ENCODE results near the gene MT1E. TPM values are rescaled to one million over a fixed set of nuclear protein-coding genes. Genes with fewer than 3 reads are reported as not detected.

MT1E gene
- total and polyA plus RNA-seq, 2 of the 13 experiments (the other 11 are each of a cell fraction or from before 2014, with no cell fraction given) = 110 to 1,072 TPM

GRCh38 chr16:56608043-56608875 lies 17.3 kb upstream of the MT1E start, which contains the start of gene MT2A (continued):
- TF ChIP-seq MTF2 (CRISPR knock-in tag; IDR thresholded peaks at IDR 0.05; ENCODE audit: borderline replicate concordance) = no peak
- no peak for TF ChIP-seq ZNF543 (CRISPR knock-in tag; IDR thresholded peaks at IDR 0.05)
- TF ChIP-seq SMAD9 (CRISPR knock-in tag; IDR thresholded peaks at IDR 0.05) = no peak
- TF ChIP-seq ZNF781 (CRISPR knock-in tag; IDR thresholded peaks at IDR 0.05; ENCODE audit: borderline replicate concordance, not compliant biosample characterization) = no peak
- TF ChIP-seq TOPORS (CRISPR knock-in tag; IDR thresholded peaks at IDR 0.05) = peak; percentile 32; the same call in 1 of the 2 replicates
- TF ChIP-seq NR1H2 (CRISPR knock-in tag; IDR thresholded peaks at IDR 0.05; ENCODE audit: borderline replicate concordance, low read depth) = no peak
- peak; percentile 41; the same call in 1 of the 2 replicates for TF ChIP-seq ZBTB2 (CRISPR knock-in tag; IDR thresholded peaks at IDR 0.05; ENCODE audit: low read depth)
- no peak for TF ChIP-seq YEATS2 (CRISPR knock-in tag; IDR thresholded peaks at IDR 0.05; ENCODE audit: borderline replicate concordance)
- no peak for TF ChIP-seq THAP9 (CRISPR knock-in tag; IDR thresholded peaks at IDR 0.05; ENCODE audit: borderline replicate concordance)
- no peak for TF ChIP-seq SP2 (CRISPR knock-in tag; IDR thresholded peaks at IDR 0.05)
- no peak for TF ChIP-seq CHCHD3 (CRISPR knock-in tag; IDR thresholded peaks at IDR 0.05)
- TF ChIP-seq ZBTB37 (CRISPR knock-in tag; IDR thresholded peaks at IDR 0.05) = no peak
- no peak for TF ChIP-seq NAIF1 (CRISPR knock-in tag; IDR thresholded peaks at IDR 0.05; ENCODE audit: borderline replicate concordance)
- no peak; the same call in 1 of the 2 replicates for TF ChIP-seq IRX3 (CRISPR knock-in tag; IDR thresholded peaks at IDR 0.05; ENCODE audit: borderline replicate concordance, low read depth)
- peak; percentile 76; the same call in 1 of the 2 replicates for TF ChIP-seq MAZ (IDR thresholded peaks at IDR 0.05; ENCODE audit: borderline replicate concordance, low read depth, low read length)
- peak; percentile 92 for TF ChIP-seq MAZ (CRISPR knock-in tag; IDR thresholded peaks at IDR 0.05; ENCODE audit: low read depth)
- no peak for TF ChIP-seq SETDB1 (CRISPR knock-in tag; IDR thresholded peaks at IDR 0.05; ENCODE audit: borderline replicate concordance)

Measured in HepG2 (cell line).